ENCODE measurements around the gene MLANA. TPM values are rescaled to one million over a fixed set of nuclear protein-coding genes. Genes with fewer than 3 reads are reported as not detected.

MLANA gene
- polyA plus RNA-seq, 1 donor, result 0.54 TPM

- 40% methylated on average over 1 of the region's 2 CpGs for WGBS (ENCODE audit: insufficient coverage, low lambda C conversion rate)
- Histone ChIP-seq H3K27ac (ENCODE audit: low read length) (no peak overlapping the region), H3K36me3 (ENCODE audit: control insufficient read depth, insufficient read depth, low read length) (peaks cover 42% of the 10 kb centered on the region), H3K4me1 (ENCODE audit: control insufficient read depth, insufficient read depth, low read length) (no peaks in the 10 kb centered on the region), H3K27me3 (ENCODE audit: control insufficient read depth, insufficient read depth, low read length) (no peaks in the 10 kb centered on the region), H3K4me3 (ENCODE audit: low read length) (no peak overlapping the region), H3K9me3 (ENCODE audit: control insufficient read depth, low read depth, low read length) (no peaks in the 10 kb centered on the region)
- DNase-seq, result peak in 1 of 2 donors; percentile 12
These were observed 31.5 kb downstream of the MLANA start for GRCh38 chr9:5922192-5922591.

- H3K4me1 ChIP-seq (ENCODE audit: control insufficient read depth, insufficient read depth, low read length), result no peaks in the 10 kb centered on the region
- no peak overlapping the region for H3K27ac ChIP-seq (ENCODE audit: low read length)
- H3K9me3 ChIP-seq (ENCODE audit: control insufficient read depth, low read depth, low read length), result no peaks in the 10 kb centered on the region
- H3K36me3 ChIP-seq (ENCODE audit: control insufficient read depth, insufficient read depth, low read length), result peaks cover 8% of the 10 kb centered on the region
- DNase-seq, result no peak
- 100% methylated on average over 1 of the region's 1 CpG for WGBS (ENCODE audit: insufficient coverage, low lambda C conversion rate)
- no peak overlapping the region for H3K4me3 ChIP-seq (ENCODE audit: low read length)
- H3K27me3 ChIP-seq (ENCODE audit: control insufficient read depth, insufficient read depth, low read length), result no peaks in the 10 kb centered on the region
These were observed 41.0 kb downstream of the MLANA start for GRCh38 chr9:5931657-5932056.

GRCh38 chr9:5938449-5938848 is 47.8 kb downstream of the MLANA start:
- peaks cover 2% of the 10 kb centered on the region for H3K36me3 ChIP-seq (ENCODE audit: control insufficient read depth, insufficient read depth, low read length)
- H3K27ac ChIP-seq (ENCODE audit: low read length), result no peak overlapping the region
- WGBS (ENCODE audit: insufficient coverage, low lambda C conversion rate), result 100% methylated on average over 1 of the region's 2 CpGs
- H3K4me1 ChIP-seq (ENCODE audit: control insufficient read depth, insufficient read depth, low read length), result no peaks in the 10 kb centered on the region
- DNase-seq, result no peak
- H3K27me3 ChIP-seq (ENCODE audit: control insufficient read depth, insufficient read depth, low read length), result no peaks in the 10 kb centered on the region
- no peaks in the 10 kb centered on the region for H3K9me3 ChIP-seq (ENCODE audit: control insufficient read depth, low read depth, low read length)
- H3K4me3 ChIP-seq (ENCODE audit: low read length), result no peak overlapping the region

- Histone ChIP-seq H3K36me3 (ENCODE audit: control insufficient read depth, insufficient read depth, low read length) (no peaks in the 10 kb centered on the region), H3K27me3 (ENCODE audit: control insufficient read depth, insufficient read depth, low read length) (no peaks in the 10 kb centered on the region), H3K4me3 (ENCODE audit: low read length) (no peak overlapping the region), H3K4me1 (ENCODE audit: control insufficient read depth, insufficient read depth, low read length) (no peaks in the 10 kb centered on the region), H3K9me3 (ENCODE audit: control insufficient read depth, low read depth, low read length) (no peaks in the 10 kb centered on the region), H3K27ac (ENCODE audit: low read length) (no peak overlapping the region)
- DNase-seq, result no peak
These were observed 48.8 kb downstream of the MLANA start for GRCh38 chr9:5939530-5939929.

GRCh38 chr9:5941214-5941613 is 50.5 kb downstream of the MLANA start:
- Histone ChIP-seq H3K27ac (ENCODE audit: low read length) (no peak overlapping the region), H3K27me3 (ENCODE audit: control insufficient read depth, insufficient read depth, low read length) (no peaks in the 10 kb centered on the region), H3K4me3 (ENCODE audit: low read length) (no peak overlapping the region), H3K9me3 (ENCODE audit: control insufficient read depth, low read depth, low read length) (no peaks in the 10 kb centered on the region), H3K4me1 (ENCODE audit: control insufficient read depth, insufficient read depth, low read length) (no peaks in the 10 kb centered on the region), H3K36me3 (ENCODE audit: control insufficient read depth, insufficient read depth, low read length) (no peaks in the 10 kb centered on the region)
- WGBS (ENCODE audit: insufficient coverage, low lambda C conversion rate), result 93% methylated on average over 2 of the region's 2 CpGs
- DNase-seq, result no peak

GRCh38 chr9:5945112-5945511 is 54.4 kb downstream of the MLANA start:
- H3K4me3 ChIP-seq (ENCODE audit: low read length), result no peak overlapping the region
- H3K4me1 ChIP-seq (ENCODE audit: control insufficient read depth, insufficient read depth, low read length), result no peaks in the 10 kb centered on the region
- no CpG with 5 or more reads among the region's 1 CpG for WGBS (ENCODE audit: insufficient coverage, low lambda C conversion rate)
- no peaks in the 10 kb centered on the region for H3K9me3 ChIP-seq (ENCODE audit: control insufficient read depth, low read depth, low read length)
- no peaks in the 10 kb centered on the region for H3K36me3 ChIP-seq (ENCODE audit: control insufficient read depth, insufficient read depth, low read length)
- DNase-seq, result no peak
- H3K27ac ChIP-seq (ENCODE audit: low read length), result no peak overlapping the region
- no peaks in the 10 kb centered on the region for H3K27me3 ChIP-seq (ENCODE audit: control insufficient read depth, insufficient read depth, low read length)

GRCh38 chr9:5947912-5948311 is 57.2 kb downstream of the MLANA start:
- no peaks in the 10 kb centered on the region for H3K4me1 ChIP-seq (ENCODE audit: control insufficient read depth, insufficient read depth, low read length)
- no peak overlapping the region for H3K27ac ChIP-seq (ENCODE audit: low read length)
- DNase-seq, result no peak
- H3K9me3 ChIP-seq (ENCODE audit: control insufficient read depth, low read depth, low read length), result no peaks in the 10 kb centered on the region
- H3K36me3 ChIP-seq (ENCODE audit: control insufficient read depth, insufficient read depth, low read length), result no peaks in the 10 kb centered on the region
- no CpG with 5 or more reads among the region's 2 CpGs for WGBS (ENCODE audit: insufficient coverage, low lambda C conversion rate)
- H3K4me3 ChIP-seq (ENCODE audit: low read length), result no peak overlapping the region
- no peaks in the 10 kb centered on the region for H3K27me3 ChIP-seq (ENCODE audit: control insufficient read depth, insufficient read depth, low read length)

- 88% methylated on average over 1 of the region's 5 CpGs for WGBS (ENCODE audit: insufficient coverage, low lambda C conversion rate)
- Histone ChIP-seq H3K4me3 (ENCODE audit: low read length) (no peak overlapping the region), H3K36me3 (ENCODE audit: control insufficient read depth, insufficient read depth, low read length) (no peaks in the 10 kb centered on the region), H3K9me3 (ENCODE audit: control insufficient read depth, low read depth, low read length) (no peaks in the 10 kb centered on the region), H3K4me1 (ENCODE audit: control insufficient read depth, insufficient read depth, low read length) (no peaks in the 10 kb centered on the region), H3K27ac (ENCODE audit: low read length) (no peak overlapping the region), H3K27me3 (ENCODE audit: control insufficient read depth, insufficient read depth, low read length) (no peaks in the 10 kb centered on the region)
- no peak for DNase-seq
These were observed 58.5 kb downstream of the MLANA start for GRCh38 chr9:5949103-5949699.

- no peak for DNase-seq
- Histone ChIP-seq H3K27me3 (ENCODE audit: control insufficient read depth, insufficient read depth, low read length) (no peaks in the 10 kb centered on the region), H3K9me3 (ENCODE audit: control insufficient read depth, low read depth, low read length) (no peaks in the 10 kb centered on the region), H3K4me1 (ENCODE audit: control insufficient read depth, insufficient read depth, low read length) (no peaks in the 10 kb centered on the region), H3K27ac (ENCODE audit: low read length) (no peak overlapping the region), H3K4me3 (ENCODE audit: low read length) (no peak overlapping the region), H3K36me3 (ENCODE audit: control insufficient read depth, insufficient read depth, low read length) (peaks cover 3% of the 10 kb centered on the region)
- no CpG with 5 or more reads among the region's 1 CpG for WGBS (ENCODE audit: insufficient coverage, low lambda C conversion rate)
These were observed 59.6 kb downstream of the MLANA start for GRCh38 chr9:5950261-5950660.

- H3K36me3 ChIP-seq (ENCODE audit: control insufficient read depth, insufficient read depth, low read length), result peaks cover 3% of the 10 kb centered on the region
- no peaks in the 10 kb centered on the region for H3K4me1 ChIP-seq (ENCODE audit: control insufficient read depth, insufficient read depth, low read length)
- H3K9me3 ChIP-seq (ENCODE audit: control insufficient read depth, low read depth, low read length), result no peaks in the 10 kb centered on the region
- no peak overlapping the region for H3K27ac ChIP-seq (ENCODE audit: low read length)
- no peak for DNase-seq
- no peaks in the 10 kb centered on the region for H3K27me3 ChIP-seq (ENCODE audit: control insufficient read depth, insufficient read depth, low read length)
- whole genome bisulfite sequencing (ENCODE audit: insufficient coverage, low lambda C conversion rate), result no CpG with 5 or more reads among the region's 4 CpGs
- no peak overlapping the region for H3K4me3 ChIP-seq (ENCODE audit: low read length)
These were observed 61.1 kb downstream of the MLANA start for GRCh38 chr9:5951686-5952211.

All from large intestine (tissue), 3 donors.